Esophagus squamous epithelium (tissue), 5 donors: ENCODE data around the gene EVA1A. TPM values are rescaled to one million over a fixed set of nuclear protein-coding genes. Genes with fewer than 3 reads are reported as not detected.

Experiments
- DNase-seq: peaks from one replicate; lab custom pipeline; 2025; lab: John Stamatoyannopoulos, UW
- H3K27ac ChIP-seq, 4 donors: fragments of 200-600 bp; sonication (generic); one replicate each; pipeline ENCODE4 v1.5.1; 2016 to 2019; ENCODE audit warnings: mild to moderate bottlenecking in 1 of 4
- H3K27me3 ChIP-seq, 4 donors: fragments of 200-600 bp; sonication (generic); 1 replicate in 3 of 4; 2 replicates in 1 of 4; pipeline versions ENCODE4 v1.5.1 to v1.6.0; 2017 to 2021; ENCODE audit warnings: antibody characterized with exemption in 1 of 4
- H3K36me3 ChIP-seq, 3 donors: fragments of 200-600 bp; sonication (generic); one replicate each; pipeline ENCODE4 v1.5.1; 2016 to 2019
- H3K4me1 ChIP-seq, 3 donors: fragments of 200-600 bp; sonication (generic); one replicate each; pipeline ENCODE4 v1.5.1; 2017 to 2019
- H3K4me3 ChIP-seq, 4 donors: fragments of 200-600 bp; sonication (generic); 1 replicate in 3 of 4; 2 replicates in 1 of 4; pipeline ENCODE4 v1.5.1; 2016 to 2019; ENCODE audit warnings: mild to moderate bottlenecking in 2 of 4, moderate library complexity in 1 of 4
- H3K9me3 ChIP-seq, 3 donors: fragments of 200-600 bp; sonication (generic); one replicate each; pipeline ENCODE4 v1.5.1; 2016 to 2019
- POLR2A ChIP-seq, 4 donors: fragments of 450-650 bp; IDR thresholded peaks; one replicate each; pipeline ENCODE4 v1.6.1; 2017; ENCODE audit warnings: antibody characterized with exemption in 4 of 4, mild to moderate bottlenecking in 4 of 4, moderate library complexity in 3 of 4
- WGBS, 2 donors: methylation state at CpG; one replicate each; pipeline ENCODE4 v1.1.5; 2018; 5-methylcytosine and 5-hydroxymethylcytosine counted together
- intact Hi-C: fragments of 100-400 bp; cut with DNase I; formaldehyde crosslinking; loops from one replicate; pipeline ENCODE4 v1.15.0; 2022
- total RNA-seq, 4 donors: library from RNA; depleted of rRNA; stranded (reverse); fragments of >200 nt; gene quantifications; one replicate each; pipeline ENCODE4 v1.1.0, GENCODE V29; 2016
- TF ChIP-seq, protein P1 (sequence below), 6 experiments: fragments of 450-650 bp in 4 of 6; fragments of 200-600 bp in 2 of 6; sonication (generic) in 2 of 6; IDR thresholded peaks; one replicate each; pipeline ENCODE4 v1.5.1; 2016 to 2019; ENCODE audit warnings: antibody characterized with exemption in 6 of 6, mild to moderate bottlenecking in 4 of 6, moderate library complexity in 4 of 6
- donor health status: DM: yes; HTN: yes; CAD: no.

EVA1A gene, protein sequence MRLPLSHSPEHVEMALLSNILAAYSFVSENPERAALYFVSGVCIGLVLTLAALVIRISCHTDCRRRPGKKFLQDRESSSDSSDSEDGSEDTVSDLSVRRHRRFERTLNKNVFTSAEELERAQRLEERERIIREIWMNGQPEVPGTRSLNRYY
- 1 to 10 TPM in 2 of 4 donors, under 1 TPM in 1, not detected in 1; 0.26 to 9.4 (median 2.3) TPM for total RNA-seq

DNA sequence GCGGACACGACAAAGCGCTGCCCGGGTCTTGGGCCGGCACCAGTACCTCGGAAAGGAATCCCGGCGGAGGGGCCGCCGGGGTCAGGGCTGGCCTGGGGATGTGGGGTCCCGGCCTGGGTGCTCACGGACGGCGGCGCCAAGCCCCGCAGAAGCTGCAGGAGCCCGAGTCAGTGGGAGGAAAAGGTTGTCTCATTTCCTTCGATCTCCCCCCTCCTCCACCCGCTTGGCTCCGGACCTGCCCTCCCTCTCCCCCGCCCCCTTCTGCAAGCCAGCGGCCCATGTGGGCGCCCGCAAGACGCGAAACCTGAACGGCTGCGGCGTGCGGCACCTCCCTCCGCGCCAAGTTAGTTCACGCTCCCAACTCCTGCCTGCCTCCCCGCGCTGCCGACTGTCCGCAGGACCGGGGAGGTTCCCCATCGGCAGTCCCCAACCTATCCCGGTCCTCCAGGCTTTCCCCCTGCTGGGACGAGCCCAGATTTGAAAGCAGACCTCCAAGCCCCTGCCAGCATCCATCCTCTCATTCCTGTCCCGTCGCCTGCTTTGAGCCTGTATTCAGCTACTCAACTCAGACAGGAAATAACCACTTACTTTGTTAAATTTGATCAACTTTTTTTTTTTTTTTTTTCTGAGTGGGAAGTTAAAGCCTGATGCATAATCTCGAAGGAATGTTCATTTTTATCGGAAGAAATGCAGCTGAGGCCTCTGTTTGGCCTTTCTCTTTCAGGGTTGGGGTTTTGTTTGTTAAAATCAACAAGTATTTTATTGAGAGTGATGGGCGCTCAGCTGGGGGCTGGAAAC, at the start of gene EVA1A:
TSS of gene EVA1A (minus strand) at position 172 of the 798 bp plus-strand sequence. CDS start 42,799 bp downstream, outside the sequence.
- Histone ChIP-seq H3K4me3 (peak within 1 kb of the TSS; percentile 38 to 68 (median 52)), H3K27ac (peak within 1 kb of the TSS in 2 of 4 donors; percentile 44 to 61), H3K9me3 (no peaks in the 10 kb centered on the region), H3K36me3 (no peaks in the 10 kb centered on the region), H3K27me3 (peaks cover 0 to 82% (median 0%) of the 10 kb centered on the region in 4 donors), H3K4me1 (peaks cover 6 to 19% (median 7%) of the 10 kb centered on the region in 3 donors)
- intact Hi-C loops: no loop called here
- TF ChIP-seq, protein P1, sequence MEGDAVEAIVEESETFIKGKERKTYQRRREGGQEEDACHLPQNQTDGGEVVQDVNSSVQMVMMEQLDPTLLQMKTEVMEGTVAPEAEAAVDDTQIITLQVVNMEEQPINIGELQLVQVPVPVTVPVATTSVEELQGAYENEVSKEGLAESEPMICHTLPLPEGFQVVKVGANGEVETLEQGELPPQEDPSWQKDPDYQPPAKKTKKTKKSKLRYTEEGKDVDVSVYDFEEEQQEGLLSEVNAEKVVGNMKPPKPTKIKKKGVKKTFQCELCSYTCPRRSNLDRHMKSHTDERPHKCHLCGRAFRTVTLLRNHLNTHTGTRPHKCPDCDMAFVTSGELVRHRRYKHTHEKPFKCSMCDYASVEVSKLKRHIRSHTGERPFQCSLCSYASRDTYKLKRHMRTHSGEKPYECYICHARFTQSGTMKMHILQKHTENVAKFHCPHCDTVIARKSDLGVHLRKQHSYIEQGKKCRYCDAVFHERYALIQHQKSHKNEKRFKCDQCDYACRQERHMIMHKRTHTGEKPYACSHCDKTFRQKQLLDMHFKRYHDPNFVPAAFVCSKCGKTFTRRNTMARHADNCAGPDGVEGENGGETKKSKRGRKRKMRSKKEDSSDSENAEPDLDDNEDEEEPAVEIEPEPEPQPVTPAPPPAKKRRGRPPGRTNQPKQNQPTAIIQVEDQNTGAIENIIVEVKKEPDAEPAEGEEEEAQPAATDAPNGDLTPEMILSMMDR (IDR thresholded peaks at IDR 0.05): no peak
- TF ChIP-seq POLR2A (IDR thresholded peaks at IDR 0.05): no peak
- 8 to 15% methylated on average over 8 to 36 of the region's 46 CpGs for WGBS, 2 donors
- DNase-seq: no peak

DNA sequence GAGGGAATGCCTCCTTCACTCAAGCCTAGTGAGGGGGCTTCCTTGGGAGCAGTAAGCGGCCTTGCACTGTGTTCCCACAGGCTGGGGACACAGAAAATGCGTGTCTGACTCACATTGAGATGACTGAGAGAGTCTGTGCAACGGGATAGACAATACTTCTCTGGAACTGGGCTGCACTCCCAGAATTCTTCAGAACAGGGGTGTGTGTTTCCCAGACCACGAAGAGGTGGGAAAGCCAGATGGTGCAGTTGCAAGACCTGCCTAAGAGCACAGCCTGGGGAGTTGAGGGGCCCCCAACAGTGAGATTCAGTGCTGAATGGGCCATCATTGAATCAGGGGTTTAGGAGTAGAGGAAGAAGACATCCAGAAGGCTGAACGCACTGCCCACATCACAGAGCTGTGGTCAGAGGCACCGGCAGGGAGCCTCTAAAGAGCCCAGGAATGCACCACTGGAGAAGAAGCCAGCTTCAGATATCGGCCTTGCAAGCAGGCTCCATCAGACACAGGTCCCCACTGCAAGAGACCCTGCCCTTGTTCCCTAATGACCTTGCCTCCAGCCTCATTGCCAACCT, 49.3 kb upstream of the EVA1A start:
- 52 to 56% methylated on average over 4 to 5 of the region's 7 CpGs for WGBS, 2 donors
- Histone ChIP-seq H3K36me3 (no peaks in the 10 kb centered on the region), H3K4me3 (no peak overlapping the region), H3K4me1 (peaks cover 0 to 18% (median 4%) of the 10 kb centered on the region in 3 donors), H3K9me3 (no peaks in the 10 kb centered on the region), H3K27ac (no peak overlapping the region), H3K27me3 (peaks cover 0 to 71% (median 0%) of the 10 kb centered on the region in 4 donors)
- TF ChIP-seq, protein P1 (IDR thresholded peaks at IDR 0.05): no peak
- no peak for TF ChIP-seq POLR2A (IDR thresholded peaks at IDR 0.05)
- intact Hi-C loops: loop anchor here (5.0 kb wide), 1 partner anchor 148 kb away; no protein-coding TSS in a partner anchor
- no peak for DNase-seq

DNA sequence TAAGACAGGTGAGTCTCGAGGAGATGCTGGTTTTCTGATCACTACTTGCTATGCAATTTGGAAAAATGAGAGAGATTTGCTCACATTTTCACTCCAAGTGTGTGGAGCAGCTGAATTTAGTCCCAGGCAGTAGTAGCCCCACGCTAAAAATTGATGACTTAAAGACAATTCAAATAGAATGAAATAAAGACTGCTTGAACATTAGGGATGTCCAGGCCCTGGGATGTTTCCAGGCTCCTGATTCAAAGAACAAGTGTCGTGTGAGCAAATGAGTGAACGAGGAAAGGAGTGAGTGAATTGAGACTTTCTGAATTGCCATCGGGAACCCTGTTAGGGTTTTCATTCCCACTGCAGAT, 48.6 kb upstream of the EVA1A start:
- Histone ChIP-seq H3K27me3 (peaks cover 0 to 72% (median 0%) of the 10 kb centered on the region in 4 donors), H3K9me3 (no peaks in the 10 kb centered on the region), H3K27ac (no peak overlapping the region), H3K36me3 (no peaks in the 10 kb centered on the region), H3K4me3 (no peak overlapping the region), H3K4me1 (peaks cover 0 to 18% (median 4%) of the 10 kb centered on the region in 3 donors)
- intact Hi-C loops: no loop called here
- TF ChIP-seq, protein P1 (IDR thresholded peaks at IDR 0.05): no peak
- no peak for TF ChIP-seq POLR2A (IDR thresholded peaks at IDR 0.05)
- WGBS, 2 donors: 31 to 43% methylated on average over 5 of the region's 5 CpGs
- DNase-seq: no peak

DNA sequence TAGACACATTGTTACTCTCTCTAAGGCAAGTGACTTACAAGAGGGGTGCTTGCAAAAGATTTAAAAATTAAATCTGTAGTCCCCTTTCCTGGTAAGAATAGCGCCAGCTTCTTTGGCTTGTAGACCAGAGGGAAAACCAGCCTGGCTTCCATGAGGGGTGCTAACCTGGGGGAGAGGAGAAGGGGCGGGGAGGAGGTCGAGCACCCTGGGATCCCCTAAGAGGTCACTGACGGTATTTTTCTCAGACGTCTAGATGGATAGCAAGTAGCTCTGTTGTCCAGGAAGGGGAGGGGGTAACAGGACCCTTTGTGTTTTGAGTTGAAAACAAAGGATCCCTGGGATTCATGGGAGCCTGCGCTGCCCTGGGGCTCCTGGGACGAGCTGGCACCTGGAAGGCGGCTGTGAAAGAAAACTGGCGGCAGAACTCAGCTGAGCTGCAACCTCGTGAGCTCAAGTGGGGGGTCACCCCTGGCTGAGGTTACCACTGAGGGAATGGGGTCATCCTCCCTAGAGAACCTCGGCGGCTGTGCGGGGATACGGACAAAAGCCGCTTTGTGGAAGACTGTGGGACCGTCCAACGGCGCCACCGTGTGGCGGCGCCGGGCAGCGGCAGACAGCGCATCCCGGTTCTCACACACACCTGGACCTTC, 48.1 kb upstream of the EVA1A start:
- intact Hi-C loops: no loop called here
- Histone ChIP-seq H3K9me3 (no peaks in the 10 kb centered on the region), H3K27ac (no peak overlapping the region), H3K36me3 (no peaks in the 10 kb centered on the region), H3K4me3 (peak overlapping the region in 1 of 4 donors; percentile 50), H3K27me3 (peaks cover 0 to 72% (median 0%) of the 10 kb centered on the region in 4 donors), H3K4me1 (peaks cover 0 to 18% (median 4%) of the 10 kb centered on the region in 3 donors)
- WGBS, 2 donors: 9 to 11% methylated on average over 17 to 18 of the region's 25 CpGs
- no peak for DNase-seq
- TF ChIP-seq POLR2A (IDR thresholded peaks at IDR 0.05): no peak
- TF ChIP-seq, protein P1 (IDR thresholded peaks at IDR 0.05): peak; percentile 76 to 92 (median 84)
